ENCODE results near the gene TRIM44.
"Not testable (repeated sequence)": the region's sequence is repeated elsewhere in the genome, so short reads cannot be mapped to it uniquely, and the experiment has no call there.

The TRIM44 gene

GRCh38 chr11:35753573-35753972 lies 91.0 kb downstream of the TRIM44 start:
- not testable (repeated sequence) for DNase-seq (ENCODE audit: low read depth)

- DNase-seq (ENCODE audit: low read depth): not testable (repeated sequence)
These were observed 97.4 kb downstream of the TRIM44 start for GRCh38 chr11:35759951-35760350.

- no peak for DNase-seq (ENCODE audit: low read depth)
These were observed 99.3 kb downstream of the TRIM44 start for GRCh38 chr11:35761899-35762298.

- no peak for DNase-seq (ENCODE audit: low read depth)
These were observed 100.7 kb downstream of the TRIM44 start for GRCh38 chr11:35763301-35763700.

- no peak for DNase-seq (ENCODE audit: low read depth)
These were observed 101.2 kb downstream of the TRIM44 start for GRCh38 chr11:35763765-35764164.

- DNase-seq (ENCODE audit: low read depth): no peak
These were observed 101.8 kb downstream of the TRIM44 start for GRCh38 chr11:35764417-35764816.

GRCh38 chr11:35765211-35765610 lies 102.6 kb downstream of the TRIM44 start:
- DNase-seq (ENCODE audit: low read depth): no peak

GRCh38 chr11:35766651-35767050 lies 104.1 kb downstream of the TRIM44 start:
- no peak for DNase-seq (ENCODE audit: low read depth)

- not testable (repeated sequence) for DNase-seq (ENCODE audit: low read depth)
These were observed 107.8 kb downstream of the TRIM44 start for GRCh38 chr11:35770425-35770824.

GRCh38 chr11:35771722-35772121 lies 109.1 kb downstream of the TRIM44 start:
- no peak for DNase-seq (ENCODE audit: low read depth)

GRCh38 chr11:35777241-35777640 lies 114.7 kb downstream of the TRIM44 start:
- not testable (repeated sequence) for DNase-seq (ENCODE audit: low read depth)

GRCh38 chr11:35778943-35779342 lies 116.4 kb downstream of the TRIM44 start:
- DNase-seq (ENCODE audit: low read depth): not testable (repeated sequence)

- DNase-seq (ENCODE audit: low read depth): no peak
These were observed 116.8 kb downstream of the TRIM44 start for GRCh38 chr11:35779409-35779808.

- no peak for DNase-seq (ENCODE audit: low read depth)
These were observed 118.6 kb downstream of the TRIM44 start for GRCh38 chr11:35780951-35781860.

GRCh38 chr11:35781861-35782470 lies 119.4 kb downstream of the TRIM44 start:
- no peak for DNase-seq (ENCODE audit: low read depth)

GRCh38 chr11:35783809-35784208 lies 121.2 kb downstream of the TRIM44 start:
- DNase-seq (ENCODE audit: low read depth): no peak

- DNase-seq (ENCODE audit: low read depth): no peak
These were observed 122.1 kb downstream of the TRIM44 start for GRCh38 chr11:35784699-35785098.

GRCh38 chr11:35785287-35786167 lies 123.0 kb downstream of the TRIM44 start:
- no peak for DNase-seq (ENCODE audit: low read depth)

- no peak for DNase-seq (ENCODE audit: low read depth)
These were observed 123.6 kb downstream of the TRIM44 start for GRCh38 chr11:35786188-35786587.

- no peak for DNase-seq (ENCODE audit: low read depth)
These were observed 124.5 kb downstream of the TRIM44 start for GRCh38 chr11:35787013-35787504.

- DNase-seq (ENCODE audit: low read depth): no peak
These were observed 125.1 kb downstream of the TRIM44 start for GRCh38 chr11:35787626-35788025.
